ENCODE data around the gene KCND2. TPM values are rescaled to one million over a fixed set of nuclear protein-coding genes. Genes with fewer than 3 reads are reported as not detected.

Gene KCND2
- total RNA-seq, 1 experiment from 2014 or later = 0.33 TPM

DNA sequence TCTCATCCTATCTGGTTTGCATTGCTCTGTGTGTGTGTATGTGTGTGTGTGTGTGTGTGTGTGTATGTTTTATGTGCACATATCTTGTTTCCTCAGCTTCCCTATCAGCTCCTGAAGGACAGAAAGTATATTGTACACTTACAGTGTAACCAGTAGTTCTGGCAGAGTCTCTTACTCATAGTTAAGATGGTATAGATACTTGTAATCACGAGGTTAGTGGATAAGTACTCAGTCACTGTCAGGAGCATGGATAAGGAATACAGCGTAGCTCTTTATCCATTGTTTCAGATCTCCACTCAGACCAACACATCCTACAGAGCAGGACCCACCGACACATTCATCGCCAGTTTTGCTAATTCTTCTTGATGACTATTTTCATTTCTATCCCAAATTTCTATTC lies 309.9 kb downstream of the KCND2 start:
- Histone ChIP-seq H3K36me3 (ENCODE audit: low read depth, low read length) (no peaks in the 10 kb centered on the region), H4K20me1 (ENCODE audit: low read length) (no peaks in the 10 kb centered on the region), H3K9me3 (ENCODE audit: low read length) (no peaks in the 10 kb centered on the region), H3K27ac (ENCODE audit: low read length) (no peak overlapping the region), H3K9me2 (replicated peaks; ENCODE audit: low read length) (no peaks in the 10 kb centered on the region), H2AFZ (ENCODE audit: low read length) (no peak overlapping the region), H3K79me2 (ENCODE audit: low read length) (no peaks in the 10 kb centered on the region), H3K27me3 (ENCODE audit: low read length) (no peaks in the 10 kb centered on the region), H3K4me2 (ENCODE audit: low read length) (no peak overlapping the region), H3K4me1 (ENCODE audit: insufficient read depth, low read length) (no peaks in the 10 kb centered on the region), H3K9ac (ENCODE audit: low read length) (no peak overlapping the region), H3K4me3 (ENCODE audit: low read length) (no peak overlapping the region), H3F3A (ENCODE audit: low read length, unreplicated experiment) (no peaks in the 10 kb centered on the region)
- ATAC-seq (no peak), DNase-seq (no peak)
- CTCF ChIA-PET = no interaction called here
- POLR2A ChIA-PET (ENCODE audit: unreplicated experiment) = no interaction called here
- intact Hi-C loops (cut with micrococcal nuclease) = loop anchor here (5.0 kb wide), 1 partner anchor 144 kb away; no protein-coding TSS in a partner anchor
- TF ChIP-seq EZH2 (IDR thresholded peaks at IDR 0.05; ENCODE audit: low read length, unreplicated experiment) = no peak
- TF ChIP-seq, protein P1, sequence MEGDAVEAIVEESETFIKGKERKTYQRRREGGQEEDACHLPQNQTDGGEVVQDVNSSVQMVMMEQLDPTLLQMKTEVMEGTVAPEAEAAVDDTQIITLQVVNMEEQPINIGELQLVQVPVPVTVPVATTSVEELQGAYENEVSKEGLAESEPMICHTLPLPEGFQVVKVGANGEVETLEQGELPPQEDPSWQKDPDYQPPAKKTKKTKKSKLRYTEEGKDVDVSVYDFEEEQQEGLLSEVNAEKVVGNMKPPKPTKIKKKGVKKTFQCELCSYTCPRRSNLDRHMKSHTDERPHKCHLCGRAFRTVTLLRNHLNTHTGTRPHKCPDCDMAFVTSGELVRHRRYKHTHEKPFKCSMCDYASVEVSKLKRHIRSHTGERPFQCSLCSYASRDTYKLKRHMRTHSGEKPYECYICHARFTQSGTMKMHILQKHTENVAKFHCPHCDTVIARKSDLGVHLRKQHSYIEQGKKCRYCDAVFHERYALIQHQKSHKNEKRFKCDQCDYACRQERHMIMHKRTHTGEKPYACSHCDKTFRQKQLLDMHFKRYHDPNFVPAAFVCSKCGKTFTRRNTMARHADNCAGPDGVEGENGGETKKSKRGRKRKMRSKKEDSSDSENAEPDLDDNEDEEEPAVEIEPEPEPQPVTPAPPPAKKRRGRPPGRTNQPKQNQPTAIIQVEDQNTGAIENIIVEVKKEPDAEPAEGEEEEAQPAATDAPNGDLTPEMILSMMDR (conservative IDR thresholded peaks at IDR 0.05; ENCODE audit: low read depth, low read length) = no peak
- TF ChIP-seq EZH2phosphoT487 (IDR thresholded peaks at IDR 0.05; ENCODE audit: borderline replicate concordance, low read length) = no peak
- no TSS peak for BruUV-seq (replicated peaks)

DNA sequence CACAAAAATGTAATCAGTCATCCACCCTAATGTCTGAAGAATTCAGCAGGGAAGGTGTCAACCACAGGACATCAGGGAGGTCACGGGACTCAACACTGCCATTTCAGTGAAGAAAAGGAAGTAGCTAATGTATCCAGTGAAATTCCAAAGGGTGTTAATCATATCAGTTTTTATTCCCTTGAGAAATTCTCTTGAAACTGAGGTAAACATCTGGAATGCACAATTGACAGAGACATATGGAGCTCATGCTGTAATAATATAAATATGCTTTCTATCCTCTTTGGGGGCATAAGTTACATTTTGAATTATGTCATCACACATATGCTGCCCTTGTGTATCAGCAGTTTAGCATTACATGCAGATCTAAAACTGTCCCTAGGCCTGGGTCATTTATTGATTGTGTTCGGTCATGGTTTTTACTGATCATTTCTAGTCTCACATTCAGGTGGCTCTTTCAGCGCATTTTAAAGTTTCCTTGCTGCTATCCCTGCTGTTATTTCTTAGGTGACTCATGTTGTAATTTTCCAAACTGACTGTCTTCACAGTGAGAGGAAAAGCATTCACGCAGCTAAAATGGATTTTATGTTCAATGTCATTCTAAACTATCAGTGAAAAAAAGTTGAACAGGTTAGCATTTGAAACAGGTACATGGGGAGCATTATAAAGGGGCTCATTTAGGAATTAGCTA lies 311.1 kb downstream of the KCND2 start:
- H3K9me2 ChIP-seq (replicated peaks; ENCODE audit: low read length) = no peaks in the 10 kb centered on the region
- H4K20me1 ChIP-seq (ENCODE audit: low read length) = no peaks in the 10 kb centered on the region
- no TSS peak for BruUV-seq (replicated peaks)
- H2AFZ ChIP-seq (ENCODE audit: low read length) = no peak overlapping the region
- no peaks in the 10 kb centered on the region for H3K4me1 ChIP-seq (ENCODE audit: insufficient read depth, low read length)
- no peak overlapping the region for H3K4me3 ChIP-seq (ENCODE audit: low read length)
- no peaks in the 10 kb centered on the region for H3F3A ChIP-seq (ENCODE audit: low read length, unreplicated experiment)
- TF ChIP-seq EZH2 (IDR thresholded peaks at IDR 0.05; ENCODE audit: low read length, unreplicated experiment) (no peak), EZH2phosphoT487 (IDR thresholded peaks at IDR 0.05; ENCODE audit: borderline replicate concordance, low read length) (no peak)
- TF ChIP-seq, protein P1 (conservative IDR thresholded peaks at IDR 0.05; ENCODE audit: low read depth, low read length) = no peak
- ChIA-PET POLR2A (ENCODE audit: unreplicated experiment) (no interaction called here), CTCF (interaction anchor here (0.6 to 0.8 kb wide), 3 partner anchors 126 to 258 kb away, joined by 3 to 10 read pairs (median 5); no protein-coding TSS in a partner anchor)
- H3K27ac ChIP-seq (ENCODE audit: low read length) = no peak overlapping the region
- H3K36me3 ChIP-seq (ENCODE audit: low read depth, low read length) = no peaks in the 10 kb centered on the region
- H3K27me3 ChIP-seq (ENCODE audit: low read length) = no peaks in the 10 kb centered on the region
- H3K9ac ChIP-seq (ENCODE audit: low read length) = no peak overlapping the region
- no peaks in the 10 kb centered on the region for H3K79me2 ChIP-seq (ENCODE audit: low read length)
- no peak overlapping the region for H3K4me2 ChIP-seq (ENCODE audit: low read length)
- DNase-seq (peak; percentile 3), ATAC-seq (no peak; the same call in 1 of the 2 replicates)
- intact Hi-C loops (cut with micrococcal nuclease) = loop anchor here (5.0 kb wide), 1 partner anchor 143 kb away; no protein-coding TSS in a partner anchor
- no peaks in the 10 kb centered on the region for H3K9me3 ChIP-seq (ENCODE audit: low read length)

DNA sequence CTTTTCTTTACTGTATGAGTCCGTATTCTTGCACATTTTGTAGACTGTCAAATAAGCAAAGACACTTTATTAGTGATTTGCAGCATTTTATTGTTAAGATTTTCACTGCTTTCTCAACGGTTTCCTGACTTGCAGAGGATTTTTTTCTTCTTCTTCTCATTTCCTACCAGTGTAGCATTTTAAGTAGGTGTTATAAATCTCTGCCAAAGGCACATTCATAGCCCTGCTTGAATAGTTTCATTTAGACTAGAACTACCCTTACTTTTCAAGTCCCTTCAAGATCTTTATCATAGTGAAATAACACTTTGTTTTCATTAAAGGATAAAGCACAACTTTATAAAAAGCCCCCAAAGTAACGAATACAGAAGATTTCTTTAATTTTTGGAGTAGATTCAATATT lies 313.6 kb downstream of the KCND2 start:
- POLR2A ChIA-PET (ENCODE audit: unreplicated experiment) = no interaction called here
- no peaks in the 10 kb centered on the region for H4K20me1 ChIP-seq (ENCODE audit: low read length)
- intact Hi-C loops (cut with micrococcal nuclease) = no loop called here
- no peak overlapping the region for H3K9ac ChIP-seq (ENCODE audit: low read length)
- no peaks in the 10 kb centered on the region for H3F3A ChIP-seq (ENCODE audit: low read length, unreplicated experiment)
- H3K27me3 ChIP-seq (ENCODE audit: low read length) = no peaks in the 10 kb centered on the region
- BruUV-seq (replicated peaks) = no TSS peak
- no peak for TF ChIP-seq EZH2 (IDR thresholded peaks at IDR 0.05; ENCODE audit: low read length, unreplicated experiment)
- TF ChIP-seq, protein P1 (conservative IDR thresholded peaks at IDR 0.05; ENCODE audit: low read depth, low read length) = no peak
- TF ChIP-seq EZH2phosphoT487 (IDR thresholded peaks at IDR 0.05; ENCODE audit: borderline replicate concordance, low read length) = no peak
- H3K4me3 ChIP-seq (ENCODE audit: low read length) = no peak overlapping the region
- ATAC-seq (no peak), DNase-seq (no peak)
- CTCF ChIA-PET = no interaction called here
- H3K4me1 ChIP-seq (ENCODE audit: insufficient read depth, low read length) = no peaks in the 10 kb centered on the region
- H3K9me3 ChIP-seq (ENCODE audit: low read length) = no peaks in the 10 kb centered on the region
- H3K4me2 ChIP-seq (ENCODE audit: low read length) = no peak overlapping the region
- no peak overlapping the region for H3K27ac ChIP-seq (ENCODE audit: low read length)
- no peak overlapping the region for H2AFZ ChIP-seq (ENCODE audit: low read length)
- H3K79me2 ChIP-seq (ENCODE audit: low read length) = no peaks in the 10 kb centered on the region
- no peaks in the 10 kb centered on the region for H3K36me3 ChIP-seq (ENCODE audit: low read depth, low read length)
- H3K9me2 ChIP-seq (replicated peaks; ENCODE audit: low read length) = no peaks in the 10 kb centered on the region

Measured in PC-3 (cell line).